LNCaP clone FGC (cell line): ENCODE data around the gene GPR161.
"Not testable (repeated sequence)": the region's sequence is repeated elsewhere in the genome, so short reads cannot be mapped to it uniquely, and the experiment has no call there.

Experiments
- DNase-seq: peaks from one replicate; pipeline ENCODE4 v3.0.0-alpha.2; 2011; ENCODE audit warnings: low read depth
- H3K4me3 ChIP-seq: 2 replicates; pipeline ENCODE4 v1.5.1; 2011; ENCODE audit warnings: mild to moderate bottlenecking, low read depth, low read length, control low read depth
- CTCF ChIP-seq: IDR thresholded peaks from 2 replicates; pipeline ENCODE4 v1.5.1; 2012; ENCODE audit warnings: mild to moderate bottlenecking; ENCODE audit not compliant: control insufficient read depth, insufficient read depth; ENCODE audit errors: extremely low read depth

Gene GPR161

DNA sequence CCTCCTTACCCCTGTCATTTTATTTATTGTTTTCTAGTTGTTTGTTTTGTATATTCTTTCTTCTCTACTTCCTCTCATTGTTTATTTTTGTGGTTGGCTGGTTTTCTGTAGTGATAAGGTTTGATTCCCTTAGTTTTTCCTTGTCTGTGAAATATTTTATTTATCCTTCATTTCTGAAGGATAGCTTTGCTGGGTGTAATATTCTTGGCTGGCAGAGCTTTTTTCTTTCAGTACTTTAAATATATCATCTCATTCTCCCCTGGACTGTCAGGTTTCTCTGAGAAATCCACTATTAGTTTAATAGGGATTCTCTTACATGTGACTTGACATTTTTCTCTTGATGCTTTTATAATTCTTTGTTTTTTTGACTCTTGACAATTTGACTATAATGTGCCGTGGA, 23.2 kb upstream of the GPR161 start:
- no peak for TF ChIP-seq CTCF
- no peak overlapping the region for H3K4me3 ChIP-seq
- DNase-seq = no peak

DNA sequence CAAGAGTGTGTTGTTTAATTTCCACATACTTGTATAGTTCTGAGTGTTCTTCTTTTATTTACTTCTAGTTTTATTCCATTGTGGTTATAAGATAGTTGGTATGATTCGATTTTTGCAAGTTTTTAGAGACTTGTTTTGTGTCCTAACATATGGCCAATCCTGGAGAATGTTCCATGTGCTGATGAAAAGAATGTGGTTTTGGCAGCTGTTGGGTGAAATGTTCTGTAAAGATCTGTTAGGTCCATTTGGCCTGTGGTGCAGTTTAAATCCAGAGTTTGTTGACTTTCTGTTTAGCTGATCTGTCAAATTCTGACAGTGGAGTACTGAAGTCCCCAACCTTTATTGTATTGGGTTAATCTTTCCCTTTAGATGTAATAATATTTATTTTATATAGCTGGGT, 22.5 kb upstream of the GPR161 start:
- DNase-seq = no peak
- no peak for TF ChIP-seq CTCF
- H3K4me3 ChIP-seq = no peak overlapping the region

GRCh38 chr1:168157638-168158037, 20.9 kb upstream of the GPR161 start:
- TF ChIP-seq CTCF = no peak
- H3K4me3 ChIP-seq = no peak overlapping the region
- no peak for DNase-seq

- H3K4me3 ChIP-seq = no peak overlapping the region
- no peak for TF ChIP-seq CTCF
Measured at GRCh38 chr1:168155910-168156309, 19.2 kb upstream of the GPR161 start.

DNA sequence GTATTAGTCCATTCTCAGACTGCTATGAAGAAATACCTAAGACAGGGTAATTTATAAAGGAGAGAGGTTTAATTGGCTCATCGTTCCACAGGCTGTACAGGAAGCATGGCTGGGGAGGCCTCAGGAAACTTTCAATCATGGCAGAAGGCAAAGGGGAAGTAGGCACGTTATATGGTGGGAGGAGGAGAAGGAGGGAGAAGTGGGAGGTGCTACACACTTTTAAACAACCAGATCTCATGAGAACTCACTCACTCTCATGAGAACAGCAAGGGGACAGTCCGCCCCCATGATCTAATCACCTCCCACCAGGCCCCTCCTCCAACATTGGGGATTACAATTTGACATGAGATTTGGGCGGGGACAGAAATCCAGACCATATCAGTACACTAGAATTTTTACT, 18.0 kb upstream of the GPR161 start:
- not testable (repeated sequence) for DNase-seq, H3K4me3 ChIP-seq

More at GRCh38 chr1:168155910-168156309, 19.2 kb upstream of the GPR161 start:
- DNase-seq = no peak

DNA sequence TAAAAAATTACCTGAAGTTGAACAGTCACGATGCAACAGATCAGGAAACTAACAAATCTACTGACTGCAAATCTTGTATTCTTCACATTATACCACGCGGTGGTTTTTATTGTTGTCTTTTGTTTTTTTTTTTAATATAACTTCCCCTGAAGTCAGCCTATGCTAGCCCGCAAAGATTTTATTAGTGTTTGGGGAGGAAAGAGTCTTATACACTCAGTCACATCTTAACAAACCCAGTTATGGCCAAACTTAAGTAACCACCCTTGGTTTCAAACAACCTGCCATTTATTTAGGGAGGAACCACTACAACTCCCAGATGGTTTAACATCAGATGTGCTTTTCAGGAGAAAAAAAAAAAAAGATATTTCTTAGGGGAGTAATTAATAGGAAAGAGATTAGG, 15.2 kb upstream of the GPR161 start:
- H3K4me3 ChIP-seq = no peak overlapping the region
- DNase-seq = no peak
- no peak for TF ChIP-seq CTCF

DNA sequence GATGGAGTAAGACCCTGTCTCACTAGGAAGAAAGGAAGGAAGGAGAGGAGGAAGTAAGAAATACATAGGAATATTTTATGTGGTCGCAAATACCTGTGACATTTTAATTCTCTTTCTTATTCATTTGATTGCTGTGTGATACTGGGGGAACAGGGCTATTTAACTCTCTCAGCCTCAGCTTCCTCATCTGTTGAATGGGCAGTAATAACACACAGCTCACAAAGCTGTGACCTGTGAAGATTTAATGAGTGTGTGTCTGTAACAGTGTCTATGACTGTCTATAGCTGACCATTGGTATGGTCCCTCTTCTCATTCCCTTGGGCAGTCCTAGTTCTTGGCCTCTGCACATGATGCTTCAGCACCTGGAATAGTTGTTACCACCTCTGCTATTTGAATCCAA, 13.6 kb upstream of the GPR161 start:
- no peak for TF ChIP-seq CTCF

GRCh38 chr1:168148916-168149315, 12.2 kb upstream of the GPR161 start:
- no peak for DNase-seq
- no peak for TF ChIP-seq CTCF
- no peak overlapping the region for H3K4me3 ChIP-seq

More for the DNA sequence above, 13.6 kb upstream of the GPR161 start:
- no peak for DNase-seq
- no peak overlapping the region for H3K4me3 ChIP-seq
